Panc1 (cell line): ENCODE measurements around the gene GATM. TPM values are rescaled to one million over a fixed set of nuclear protein-coding genes. Genes with fewer than 3 reads are reported as not detected.

Experiments used
- ATAC-seq: fragments of 200-7000 bp; cut with Tn5 transposase; 2 replicates; pipeline ENCODE4 v1.9.1; 2020; ENCODE audit warnings: mild to moderate bottlenecking, moderate library complexity
- BruUV-seq: library from RNA; stranded (reverse); fragments of 400-500 nt; replicated peaks from 2 replicates; lab custom pipeline; 2021; lab: Mats Ljungman, UMichigan
- CTCF ChIA-PET: fragments of 300-600 bp; sonication (Branson Sonifier 250); formaldehyde crosslinking; loops from one replicate; lab custom pipeline; 2022; ENCODE audit warnings: antibody characterized with exemption; lab: Charles Lee
- POLR2A ChIA-PET: fragments of 300-600 bp; sonication (Branson Sonifier 250); formaldehyde crosslinking; loops from one replicate; lab custom pipeline; 2022; ENCODE audit warnings: antibody characterized with exemption; lab: Charles Lee
- DNase-seq: peaks from one replicate; pipeline ENCODE4 v3.0.0-alpha.2; 2010; ENCODE audit warnings: low read depth, low spot score
- H3K27ac ChIP-seq: 2 replicates; pipeline ENCODE4 v1.5.1; 2011; ENCODE audit warnings: mild to moderate bottlenecking, low read length, inconsistent platforms
- H3K27me3 ChIP-seq: fragments of 200-500 bp; sonication (Bioruptor generic); 2 replicates; pipeline ENCODE4 v1.6.0; 2014; ENCODE audit warnings: low read length, inconsistent platforms; ENCODE audit not compliant: control insufficient read depth, insufficient read depth
- H3K36me3 ChIP-seq: fragments of 200-500 bp; sonication (Bioruptor generic); 2 replicates; pipeline ENCODE4 v1.5.1; 2014; ENCODE audit warnings: inconsistent platforms, mild to moderate bottlenecking, low read length, moderate library complexity; ENCODE audit not compliant: control insufficient read depth, insufficient read depth
- H3K4me1 ChIP-seq: 2 replicates; pipeline ENCODE4 v1.5.1; 2011; ENCODE audit warnings: inconsistent platforms, mild to moderate bottlenecking, low read length, moderate library complexity; ENCODE audit not compliant: control insufficient read depth, insufficient read depth
- H3K4me3 ChIP-seq, 2 experiments: 2 replicates each; pipeline ENCODE4 v1.5.1; 2011 to 2012; ENCODE audit warnings: low read depth in 2 of 2, low read length in 2 of 2, mild to moderate bottlenecking in 2 of 2, inconsistent platforms in 1 of 2, moderate library complexity in 1 of 2
- H3K9me3 ChIP-seq: fragments of 200-500 bp; sonication (Bioruptor generic); 2 replicates; pipeline ENCODE4 v1.5.1; 2014; ENCODE audit warnings: low read depth, mild to moderate bottlenecking, inconsistent platforms, low read length, moderate library complexity; ENCODE audit not compliant: control insufficient read depth, insufficient read depth
- POLR2AphosphoS5 ChIP-seq: IDR thresholded peaks from 2 replicates; pipeline ENCODE4 v1.6.1; 2012; ENCODE audit warnings: mild to moderate bottlenecking, low read depth, low read length, moderate library complexity
- SIN3A ChIP-seq: IDR thresholded peaks from 2 replicates; pipeline ENCODE4 v1.6.1; 2012; ENCODE audit warnings: low read depth, mild to moderate bottlenecking, low read length, moderate library complexity, borderline replicate concordance; ENCODE audit not compliant: insufficient read depth
- TCF7L2 ChIP-seq: IDR thresholded peaks from 2 replicates; pipeline ENCODE4 v1.6.1; 2011; ENCODE audit warnings: mild to moderate bottlenecking, low read depth, low read length, inconsistent platforms
- in situ Hi-C: cut with HindIII; loops from 2 replicates; pipeline ENCODE4 v1.10.0; 2016; ENCODE audit warnings: low sequenced_read_pairs, low pct_unique_long_range_greater_than_20kb
- intact Hi-C: fragments of 100-400 bp; cut with micrococcal nuclease; formaldehyde crosslinking; loops from one replicate; pipeline ENCODE4 v1.10.0; 2022; ENCODE audit not compliant: unreplicated experiment
- total RNA-seq: library from RNA; stranded (reverse); gene quantifications from one replicate; pipeline ENCODE4 v1.2.1, GENCODE V29; 2021; ENCODE audit not compliant: unreplicated experiment
- TF ChIP-seq, protein P1 (sequence below): fragments of 450-650 bp; IDR thresholded peaks from 2 replicates; pipeline ENCODE4 v1.5.1; 2017; ENCODE audit warnings: mild to moderate bottlenecking
- TF ChIP-seq, protein P2 (sequence below), 2 experiments: IDR thresholded peaks; 2 replicates each; pipeline ENCODE4 v1.6.1; 2011 to 2012; ENCODE audit warnings: low read depth in 2 of 2, control low read depth in 1 of 2, low read length in 1 of 2, mild to moderate bottlenecking in 1 of 2, moderate library complexity in 1 of 2; ENCODE audit not compliant: insufficient read depth in 1 of 2

GATM gene
- total RNA-seq, 1 experiment from 2014 or later, result 7.6 TPM

DNA sequence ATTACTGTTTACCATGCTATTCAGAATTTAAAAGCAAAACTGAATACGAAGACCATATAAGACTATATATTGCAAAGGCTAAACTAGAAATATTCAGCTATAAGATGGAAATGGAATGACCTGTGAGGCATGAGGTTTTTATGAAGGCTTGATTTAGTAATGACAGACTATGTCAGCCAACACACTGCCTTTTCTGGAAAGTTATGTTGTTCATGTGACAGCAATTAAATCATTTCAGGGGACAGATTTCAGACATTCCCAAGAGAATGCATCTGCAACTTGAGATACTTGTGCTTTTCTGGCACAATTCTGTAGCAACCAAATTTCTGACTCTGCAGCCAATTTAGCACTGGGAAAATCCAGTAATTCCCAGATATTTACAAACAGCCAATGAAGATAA, 8.6 kb upstream of the GATM start:
- Histone ChIP-seq H3K4me1 (no peaks in the 10 kb centered on the region; the same call in 1 of the 2 replicates), H3K27ac (no peak overlapping the region), H3K4me3 (no peak overlapping the region), H3K9me3 (no peaks in the 10 kb centered on the region), H3K27me3 (peaks cover 43% of the 10 kb centered on the region), H3K36me3 (no peaks in the 10 kb centered on the region)
- in situ Hi-C loops (no loop called here), intact Hi-C loops (no loop called here)
- no peak for TF ChIP-seq SIN3A
- TF ChIP-seq, protein P1, sequence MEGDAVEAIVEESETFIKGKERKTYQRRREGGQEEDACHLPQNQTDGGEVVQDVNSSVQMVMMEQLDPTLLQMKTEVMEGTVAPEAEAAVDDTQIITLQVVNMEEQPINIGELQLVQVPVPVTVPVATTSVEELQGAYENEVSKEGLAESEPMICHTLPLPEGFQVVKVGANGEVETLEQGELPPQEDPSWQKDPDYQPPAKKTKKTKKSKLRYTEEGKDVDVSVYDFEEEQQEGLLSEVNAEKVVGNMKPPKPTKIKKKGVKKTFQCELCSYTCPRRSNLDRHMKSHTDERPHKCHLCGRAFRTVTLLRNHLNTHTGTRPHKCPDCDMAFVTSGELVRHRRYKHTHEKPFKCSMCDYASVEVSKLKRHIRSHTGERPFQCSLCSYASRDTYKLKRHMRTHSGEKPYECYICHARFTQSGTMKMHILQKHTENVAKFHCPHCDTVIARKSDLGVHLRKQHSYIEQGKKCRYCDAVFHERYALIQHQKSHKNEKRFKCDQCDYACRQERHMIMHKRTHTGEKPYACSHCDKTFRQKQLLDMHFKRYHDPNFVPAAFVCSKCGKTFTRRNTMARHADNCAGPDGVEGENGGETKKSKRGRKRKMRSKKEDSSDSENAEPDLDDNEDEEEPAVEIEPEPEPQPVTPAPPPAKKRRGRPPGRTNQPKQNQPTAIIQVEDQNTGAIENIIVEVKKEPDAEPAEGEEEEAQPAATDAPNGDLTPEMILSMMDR, result no peak
- TF ChIP-seq, protein P2, sequence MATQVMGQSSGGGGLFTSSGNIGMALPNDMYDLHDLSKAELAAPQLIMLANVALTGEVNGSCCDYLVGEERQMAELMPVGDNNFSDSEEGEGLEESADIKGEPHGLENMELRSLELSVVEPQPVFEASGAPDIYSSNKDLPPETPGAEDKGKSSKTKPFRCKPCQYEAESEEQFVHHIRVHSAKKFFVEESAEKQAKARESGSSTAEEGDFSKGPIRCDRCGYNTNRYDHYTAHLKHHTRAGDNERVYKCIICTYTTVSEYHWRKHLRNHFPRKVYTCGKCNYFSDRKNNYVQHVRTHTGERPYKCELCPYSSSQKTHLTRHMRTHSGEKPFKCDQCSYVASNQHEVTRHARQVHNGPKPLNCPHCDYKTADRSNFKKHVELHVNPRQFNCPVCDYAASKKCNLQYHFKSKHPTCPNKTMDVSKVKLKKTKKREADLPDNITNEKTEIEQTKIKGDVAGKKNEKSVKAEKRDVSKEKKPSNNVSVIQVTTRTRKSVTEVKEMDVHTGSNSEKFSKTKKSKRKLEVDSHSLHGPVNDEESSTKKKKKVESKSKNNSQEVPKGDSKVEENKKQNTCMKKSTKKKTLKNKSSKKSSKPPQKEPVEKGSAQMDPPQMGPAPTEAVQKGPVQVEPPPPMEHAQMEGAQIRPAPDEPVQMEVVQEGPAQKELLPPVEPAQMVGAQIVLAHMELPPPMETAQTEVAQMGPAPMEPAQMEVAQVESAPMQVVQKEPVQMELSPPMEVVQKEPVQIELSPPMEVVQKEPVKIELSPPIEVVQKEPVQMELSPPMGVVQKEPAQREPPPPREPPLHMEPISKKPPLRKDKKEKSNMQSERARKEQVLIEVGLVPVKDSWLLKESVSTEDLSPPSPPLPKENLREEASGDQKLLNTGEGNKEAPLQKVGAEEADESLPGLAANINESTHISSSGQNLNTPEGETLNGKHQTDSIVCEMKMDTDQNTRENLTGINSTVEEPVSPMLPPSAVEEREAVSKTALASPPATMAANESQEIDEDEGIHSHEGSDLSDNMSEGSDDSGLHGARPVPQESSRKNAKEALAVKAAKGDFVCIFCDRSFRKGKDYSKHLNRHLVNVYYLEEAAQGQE (IDR thresholded peaks at IDR 0.05; ENCODE audit: insufficient read depth in 1 of 2, low read depth in 2 of 2, low read length in 1 of 2), result no peak
- no peak for TF ChIP-seq POLR2AphosphoS5
- no peak for TF ChIP-seq TCF7L2
- BruUV-seq, result no TSS peak
- ATAC-seq (no peak), DNase-seq (no peak)
- POLR2A ChIA-PET, result no interaction called here
- CTCF ChIA-PET, result no interaction called here

DNA sequence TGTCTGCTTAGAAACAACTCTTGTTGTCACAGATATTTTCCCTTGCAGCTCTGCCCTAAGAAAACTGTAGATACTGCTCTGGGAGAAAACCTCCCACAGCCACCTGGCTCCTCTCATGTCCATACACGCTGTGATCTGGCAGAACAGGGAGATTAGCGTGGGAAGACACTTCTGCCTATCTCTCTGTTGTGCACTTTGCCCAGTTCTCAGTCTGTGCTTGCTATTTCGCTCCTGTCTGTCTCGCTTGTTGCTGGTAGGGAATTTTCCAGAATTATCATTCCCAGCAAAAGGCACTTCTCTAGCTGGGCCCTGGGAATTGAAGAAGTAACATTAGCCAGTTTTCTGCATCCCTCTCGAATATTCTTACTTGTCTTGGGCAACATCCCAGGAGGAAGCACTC, 8.1 kb upstream of the GATM start:
- no peaks in the 10 kb centered on the region for H3K36me3 ChIP-seq
- CTCF ChIA-PET, result no interaction called here
- H3K9me3 ChIP-seq, result no peaks in the 10 kb centered on the region
- H3K27ac ChIP-seq, result no peak overlapping the region
- in situ Hi-C loops (no loop called here), intact Hi-C loops (no loop called here)
- no peak overlapping the region for H3K4me3 ChIP-seq
- no TSS peak for BruUV-seq
- DNase-seq (no peak), ATAC-seq (no peak)
- peaks cover 43% of the 10 kb centered on the region for H3K27me3 ChIP-seq
- POLR2A ChIA-PET, result no interaction called here
- no peaks in the 10 kb centered on the region; the same call in 1 of the 2 replicates for H3K4me1 ChIP-seq
- TF ChIP-seq SIN3A (no peak), POLR2AphosphoS5 (no peak), TCF7L2 (no peak)
- TF ChIP-seq, protein P1, result no peak
- TF ChIP-seq, protein P2 (IDR thresholded peaks at IDR 0.05; ENCODE audit: insufficient read depth in 1 of 2, low read depth in 2 of 2, low read length in 1 of 2), result no peak
